Kidney (tissue), 14 donors: ENCODE results near the gene CCDC149. TPM values are rescaled to one million over a fixed set of nuclear protein-coding genes. Genes with fewer than 3 reads are reported as not detected.
A peak's percentile ranks its signal among the peaks of the same experiment; 100 is the strongest.

Source experiments
- DNase-seq, 5 donors: peaks; one replicate each; pipeline ENCODE4 v3.0.0-alpha.2; 2013 to 2020
- FAIRE-seq: peaks from 2 replicates; lab custom pipeline; 2012; peaks lifted over from hg19 to GRCh38; lab: Jason Lieb, UNC
- H3K27ac ChIP-seq, 2 donors: one replicate each; pipeline ENCODE4 v1.7.0; 2013; ENCODE audit warnings: low read depth in 2 of 2, low read length in 2 of 2, inconsistent platforms in 1 of 2
- H3K27me3 ChIP-seq: one replicate; pipeline ENCODE4 v1.7.1; 2013; ENCODE audit warnings: low read length, inconsistent platforms; ENCODE audit not compliant: control insufficient read depth, insufficient read depth
- H3K36me3 ChIP-seq, 3 donors: one replicate each; pipeline versions ENCODE4 v1.7.0 to v1.7.1; 2013; ENCODE audit warnings: low read length in 3 of 3, control low read depth in 1 of 3, inconsistent platforms in 1 of 3; ENCODE audit not compliant: insufficient read depth in 3 of 3, control insufficient read depth in 2 of 3
- H3K4me1 ChIP-seq, 3 donors: one replicate each; pipeline versions ENCODE4 v1.7.0 to v1.7.1; 2013; ENCODE audit warnings: low read length in 3 of 3, inconsistent platforms in 1 of 3, low read depth in 1 of 3; ENCODE audit not compliant: control insufficient read depth in 2 of 3, insufficient read depth in 2 of 3
- H3K4me3 ChIP-seq, 3 donors: one replicate each; pipeline versions ENCODE4 v1.7.0 to v1.8.1; 2013; ENCODE audit warnings: low read length in 3 of 3, control low read depth in 1 of 3, inconsistent platforms in 1 of 3
- H3K9ac ChIP-seq, 3 donors: one replicate each; pipeline versions ENCODE4 v1.7.0 to v1.7.1; 2013; ENCODE audit warnings: low read length in 3 of 3, control low read depth in 1 of 3, inconsistent platforms in 1 of 3
- H3K9me3 ChIP-seq, 3 donors: one replicate each; pipeline versions ENCODE4 v1.7.0 to v1.7.1; 2013; ENCODE audit warnings: low read length in 3 of 3, control low read depth in 1 of 3, inconsistent platforms in 1 of 3; ENCODE audit not compliant: control insufficient read depth in 2 of 3, insufficient read depth in 1 of 3
- intact Hi-C: fragments of 100-400 bp; cut with DNase I; formaldehyde crosslinking; loops from one replicate; pipeline ENCODE4 v1.11.1; 2022
- polyA plus RNA-seq: library from polyadenylated mRNA; stranded (reverse); fragments of 350-450 nt; fragmentation: Illumina TruSeq; extraction: RNeasy Lipid Tissue Mini Kit (QIAGEN cat#74804); gene quantifications from one replicate; pipeline ENCODE4 v1.2.3, GENCODE V29; 2014; ENCODE audit warnings: low read depth, low replicate concordance; ENCODE audit not compliant: insufficient read depth
- total RNA-seq: library from RNA; stranded (reverse); fragmentation: NEBNext Ultra II Directional; extraction: Animal tissue kit (Norgen Biotek cat#: 25700); gene quantifications from one replicate; pipeline ENCODE4 v1.2.1, GENCODE V29; 2021
- TF ChIP-seq, protein P1 (sequence below): IDR thresholded peaks from 3 replicates; pipeline ENCODE4 v1.5.1; 2012; ENCODE audit warnings: mild to moderate bottlenecking, moderate library complexity, borderline replicate concordance; ENCODE audit not compliant: insufficient read depth; ENCODE audit errors: extremely low read depth
- donor health status: control.
- donor health status: control.
- donor health status: control.
- donor health status: control.
- donor health status: control.
- donor health status: DM: yes; HTN: yes; CAD: no.
- donor health status: Normal renal cell carcinoma (clear cell type).

The CCDC149 gene
- total and polyA plus RNA-seq, 2 donors from 2014 or later: 6.9 to 21.8 TPM

DNA sequence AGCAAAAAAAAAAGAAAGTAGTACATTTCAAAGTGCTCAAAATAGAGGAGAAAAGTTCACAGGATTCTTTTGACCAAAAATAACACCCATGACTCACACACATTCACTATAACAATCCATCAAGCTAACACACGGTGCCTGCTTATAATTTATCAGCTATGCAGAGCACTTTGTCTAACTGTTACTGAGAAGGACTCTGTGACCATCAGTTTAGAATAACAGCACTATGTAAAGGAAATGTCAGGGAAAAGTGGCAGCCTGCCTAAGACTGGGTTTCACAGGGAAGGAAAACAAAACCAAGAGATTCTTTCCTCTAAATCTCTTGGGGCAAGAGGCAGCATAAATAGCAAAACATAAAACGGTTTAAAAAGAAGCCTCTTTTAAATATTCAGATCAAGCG is 54.8 kb downstream of the CCDC149 start:
- DNase-seq (peak in 2 of 5 donors; percentile 57 to 75), FAIRE-seq (no peak)
- Histone ChIP-seq H3K27ac (no peak overlapping the region), H3K27me3 (no peaks in the 10 kb centered on the region), H3K9me3 (no peaks in the 10 kb centered on the region), H3K4me1 (no peaks in the 10 kb centered on the region), H3K9ac (no peak overlapping the region), H3K36me3 (no peaks in the 10 kb centered on the region), H3K4me3 (no peak overlapping the region)
- intact Hi-C loops: no loop called here
- TF ChIP-seq, protein P1, sequence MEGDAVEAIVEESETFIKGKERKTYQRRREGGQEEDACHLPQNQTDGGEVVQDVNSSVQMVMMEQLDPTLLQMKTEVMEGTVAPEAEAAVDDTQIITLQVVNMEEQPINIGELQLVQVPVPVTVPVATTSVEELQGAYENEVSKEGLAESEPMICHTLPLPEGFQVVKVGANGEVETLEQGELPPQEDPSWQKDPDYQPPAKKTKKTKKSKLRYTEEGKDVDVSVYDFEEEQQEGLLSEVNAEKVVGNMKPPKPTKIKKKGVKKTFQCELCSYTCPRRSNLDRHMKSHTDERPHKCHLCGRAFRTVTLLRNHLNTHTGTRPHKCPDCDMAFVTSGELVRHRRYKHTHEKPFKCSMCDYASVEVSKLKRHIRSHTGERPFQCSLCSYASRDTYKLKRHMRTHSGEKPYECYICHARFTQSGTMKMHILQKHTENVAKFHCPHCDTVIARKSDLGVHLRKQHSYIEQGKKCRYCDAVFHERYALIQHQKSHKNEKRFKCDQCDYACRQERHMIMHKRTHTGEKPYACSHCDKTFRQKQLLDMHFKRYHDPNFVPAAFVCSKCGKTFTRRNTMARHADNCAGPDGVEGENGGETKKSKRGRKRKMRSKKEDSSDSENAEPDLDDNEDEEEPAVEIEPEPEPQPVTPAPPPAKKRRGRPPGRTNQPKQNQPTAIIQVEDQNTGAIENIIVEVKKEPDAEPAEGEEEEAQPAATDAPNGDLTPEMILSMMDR: no peak

DNA sequence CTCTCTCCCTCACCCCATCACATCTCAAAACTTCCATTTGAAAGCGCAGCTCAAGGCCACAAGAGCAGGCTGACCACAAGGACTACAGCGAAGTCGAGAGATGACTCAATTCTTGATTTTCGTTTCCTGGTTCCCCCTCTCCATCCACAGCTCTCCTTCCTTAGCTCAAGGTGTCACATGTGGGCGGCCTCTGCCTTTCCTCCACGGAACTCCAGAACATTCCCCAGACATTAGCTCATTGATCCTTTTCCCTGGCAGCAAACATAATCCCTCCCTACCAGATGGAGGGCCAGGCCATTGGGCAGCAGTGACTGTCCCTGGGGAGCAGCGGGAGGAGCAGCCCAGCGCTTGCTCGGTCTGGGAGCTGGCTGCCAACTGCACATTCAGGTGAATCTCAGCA is 56.3 kb downstream of the CCDC149 start:
- Histone ChIP-seq H3K4me3 (no peak overlapping the region), H3K36me3 (no peaks in the 10 kb centered on the region), H3K9ac (no peak overlapping the region), H3K27me3 (no peaks in the 10 kb centered on the region), H3K9me3 (no peaks in the 10 kb centered on the region), H3K4me1 (no peaks in the 10 kb centered on the region), H3K27ac (no peak overlapping the region)
- FAIRE-seq (no peak), DNase-seq (no peak)
- intact Hi-C loops: no loop called here
- TF ChIP-seq, protein P1: no peak

DNA sequence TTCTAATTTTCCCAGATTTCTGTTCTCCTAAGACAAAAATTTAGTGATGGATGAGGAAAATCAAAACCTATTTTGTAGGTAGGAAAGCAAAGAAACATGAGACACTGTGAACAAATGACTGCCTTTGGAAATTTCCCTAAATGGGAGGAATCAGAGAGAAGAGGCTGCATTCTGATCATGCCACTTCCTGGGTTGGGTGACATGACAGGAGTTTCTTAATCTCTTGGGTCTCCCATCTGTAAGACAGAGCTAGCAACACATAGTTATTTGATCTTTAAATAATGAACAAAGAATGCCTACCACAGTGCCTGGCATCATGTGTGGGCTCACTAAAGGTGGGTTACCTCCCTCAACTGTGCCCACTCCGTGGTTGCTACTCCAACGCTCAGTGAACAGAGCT is 57.1 kb downstream of the CCDC149 start:
- intact Hi-C loops: no loop called here
- no peak for DNase-seq
- Histone ChIP-seq H3K9me3 (no peaks in the 10 kb centered on the region), H3K36me3 (no peaks in the 10 kb centered on the region), H3K4me1 (no peaks in the 10 kb centered on the region), H3K27me3 (no peaks in the 10 kb centered on the region), H3K4me3 (no peak overlapping the region), H3K27ac (no peak overlapping the region), H3K9ac (no peak overlapping the region)
- TF ChIP-seq, protein P1: no peak
- FAIRE-seq: no peak

DNA sequence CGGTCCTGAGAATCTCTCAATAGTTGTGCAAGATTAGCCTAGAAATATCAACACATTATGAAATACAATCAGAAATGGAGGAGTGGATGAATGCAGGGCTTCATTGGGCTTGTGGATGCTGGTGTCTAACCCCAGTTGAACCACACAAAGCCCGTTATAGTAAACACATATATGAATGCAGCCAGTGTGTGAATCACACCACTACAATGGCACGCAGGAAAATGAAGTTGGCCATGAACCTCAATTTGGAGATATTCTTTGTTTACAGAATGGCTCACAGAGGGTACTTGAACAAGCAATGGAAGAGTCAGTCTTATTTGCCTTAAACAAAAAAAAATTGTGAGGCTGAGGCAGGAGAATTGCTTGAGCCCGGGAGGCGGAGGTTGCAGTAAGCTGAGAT is 59.7 kb downstream of the CCDC149 start:
- no peak overlapping the region for H3K4me3 ChIP-seq
- H3K9ac ChIP-seq: no peak overlapping the region
- H3K9me3 ChIP-seq: no peaks in the 10 kb centered on the region
- TF ChIP-seq, protein P1: no peak
- no peaks in the 10 kb centered on the region for H3K36me3 ChIP-seq
- DNase-seq (no peak), FAIRE-seq (no peak)
- no peaks in the 10 kb centered on the region for H3K4me1 ChIP-seq
- no peaks in the 10 kb centered on the region for H3K27me3 ChIP-seq
- no peak overlapping the region for H3K27ac ChIP-seq
- intact Hi-C loops: no loop called here
